K562 (cell line): ENCODE data around the gene PRDM12. TPM values are rescaled to one million over a fixed set of nuclear protein-coding genes. Genes with fewer than 3 reads are reported as not detected.

Source experiments
- TSC22D4 ChIP-seq: fragments of 450-650 bp; IDR thresholded peaks from 2 replicates; pipeline ENCODE4 v1.6.1; 2016; ENCODE audit warnings: missing genetic modification characterization, missing biosample characterization, control low read depth
- ZNF124 ChIP-seq: sonication (generic); formaldehyde crosslinking; IDR thresholded peaks from 2 replicates; pipeline ENCODE4 v1.8.1; 2022; ENCODE audit warnings: missing genetic modification reagents
- ZNF79 ChIP-seq: fragments of 250-450 bp; sonication (Bioruptor Pico); IDR thresholded peaks from 2 replicates; pipeline ENCODE4 v1.4.0; 2020; ENCODE audit warnings: low read depth, mild to moderate bottlenecking, moderate library complexity
- polyA plus RNA-seq, 8 experiments: library from polyadenylated mRNA; depleted of rRNA in 4 of 8; stranded (reverse) in 5 of 8; unstranded in 3 of 8; fragments of >200 nt; fragmentation: Nextera tagmentation in 2 of 8; fragmentation: Illumina TruSeq in 1 of 8; extraction: Ambion mirVana in 2 of 8; extraction: Trizol in 1 of 8; gene quantifications; 2 replicates each; pipeline versions ENCODE4 v1.2.1 to v1.2.3, GENCODE V29; 2011 to 2014; ENCODE audit warnings: inconsistent platforms in 1 of 8, missing spikeins in 1 of 8
- total RNA-seq, 7 experiments: library from RNA; depleted of rRNA in 6 of 7; stranded (reverse); fragments of >200 nt in 6 of 7; fragmentation: Illumina TruSeq in 2 of 7; extraction: Trizol in 2 of 7; gene quantifications; 2 replicates each; pipeline versions ENCODE4 v1.2.1 to v1.2.3, GENCODE V29; 2011 to 2021; ENCODE audit warnings: low replicate concordance in 1 of 7
- TF ChIP-seq, protein P1 (sequence below), 2 experiments: fragments of 450-650 bp; formaldehyde crosslinking in 1 of 2; IDR thresholded peaks; 2 replicates each; pipeline versions ENCODE4 v1.4.0 to v1.6.1; 2014 to 2020; ENCODE audit warnings: mild to moderate bottlenecking in 2 of 2, borderline replicate concordance in 1 of 2, low read depth in 1 of 2

Gene PRDM12
- total and polyA plus RNA-seq, 9 of the 15 experiments (the other 6 are each of a cell fraction or from before 2014, with no cell fraction given) = 0.04 to 0.22 (median 0.07) TPM; not detected in 3

DNA sequence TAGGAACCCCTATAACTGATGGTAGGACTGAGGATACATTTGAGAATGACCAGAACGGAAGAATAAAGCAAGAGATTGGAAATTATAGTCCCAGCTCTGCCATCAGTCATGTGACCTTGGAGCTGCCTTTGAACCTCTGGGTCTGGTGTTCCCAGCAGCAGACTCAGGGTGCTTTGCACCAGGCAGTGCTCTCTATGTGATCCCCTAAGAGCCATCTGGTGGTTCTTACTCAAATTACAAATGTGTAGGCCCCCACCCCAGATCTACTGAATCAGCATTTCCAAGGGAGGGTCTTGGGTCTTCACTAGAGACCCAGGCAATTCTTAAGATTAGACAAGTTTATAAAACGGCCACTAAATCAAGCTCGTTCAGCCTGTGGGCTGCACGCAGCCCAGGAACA is 40.2 kb upstream of the PRDM12 start (continued):
- TF ChIP-seq, protein P1, sequence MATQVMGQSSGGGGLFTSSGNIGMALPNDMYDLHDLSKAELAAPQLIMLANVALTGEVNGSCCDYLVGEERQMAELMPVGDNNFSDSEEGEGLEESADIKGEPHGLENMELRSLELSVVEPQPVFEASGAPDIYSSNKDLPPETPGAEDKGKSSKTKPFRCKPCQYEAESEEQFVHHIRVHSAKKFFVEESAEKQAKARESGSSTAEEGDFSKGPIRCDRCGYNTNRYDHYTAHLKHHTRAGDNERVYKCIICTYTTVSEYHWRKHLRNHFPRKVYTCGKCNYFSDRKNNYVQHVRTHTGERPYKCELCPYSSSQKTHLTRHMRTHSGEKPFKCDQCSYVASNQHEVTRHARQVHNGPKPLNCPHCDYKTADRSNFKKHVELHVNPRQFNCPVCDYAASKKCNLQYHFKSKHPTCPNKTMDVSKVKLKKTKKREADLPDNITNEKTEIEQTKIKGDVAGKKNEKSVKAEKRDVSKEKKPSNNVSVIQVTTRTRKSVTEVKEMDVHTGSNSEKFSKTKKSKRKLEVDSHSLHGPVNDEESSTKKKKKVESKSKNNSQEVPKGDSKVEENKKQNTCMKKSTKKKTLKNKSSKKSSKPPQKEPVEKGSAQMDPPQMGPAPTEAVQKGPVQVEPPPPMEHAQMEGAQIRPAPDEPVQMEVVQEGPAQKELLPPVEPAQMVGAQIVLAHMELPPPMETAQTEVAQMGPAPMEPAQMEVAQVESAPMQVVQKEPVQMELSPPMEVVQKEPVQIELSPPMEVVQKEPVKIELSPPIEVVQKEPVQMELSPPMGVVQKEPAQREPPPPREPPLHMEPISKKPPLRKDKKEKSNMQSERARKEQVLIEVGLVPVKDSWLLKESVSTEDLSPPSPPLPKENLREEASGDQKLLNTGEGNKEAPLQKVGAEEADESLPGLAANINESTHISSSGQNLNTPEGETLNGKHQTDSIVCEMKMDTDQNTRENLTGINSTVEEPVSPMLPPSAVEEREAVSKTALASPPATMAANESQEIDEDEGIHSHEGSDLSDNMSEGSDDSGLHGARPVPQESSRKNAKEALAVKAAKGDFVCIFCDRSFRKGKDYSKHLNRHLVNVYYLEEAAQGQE (IDR thresholded peaks at IDR 0.05; ENCODE audit: borderline replicate concordance) = peak; percentile 11; the same call in 1 of the 2 replicates
- TF ChIP-seq, protein P1 (CRISPR knock-in tag; IDR thresholded peaks at IDR 0.05; ENCODE audit: low read depth) = no peak
- TF ChIP-seq ZNF79 = no peak
- TF ChIP-seq ZNF124 = no peak
- TF ChIP-seq TSC22D4 (tag) = no peak
- TF ChIP-seq, all 486 proteins: peak for 9
